Measurements from ENCODE around the gene ADM.

The ADM gene

DNA sequence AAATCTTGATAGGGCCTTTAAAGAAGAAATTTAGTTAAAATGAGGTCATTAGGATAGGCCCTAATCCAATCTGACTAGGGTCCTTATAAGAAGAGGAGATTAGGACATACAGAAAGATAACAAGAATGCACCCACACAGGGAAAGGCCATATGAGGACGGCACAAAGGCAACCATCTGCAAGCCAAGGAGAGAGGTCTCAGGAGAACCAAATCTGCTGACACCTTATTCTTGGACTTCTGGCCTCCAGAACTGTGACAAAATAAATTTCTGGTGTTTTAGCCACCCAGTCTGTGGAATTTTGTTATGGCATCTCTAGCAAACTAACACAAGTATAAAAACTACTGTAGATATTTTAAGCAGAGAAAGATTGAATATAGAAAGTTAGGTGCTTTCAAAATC is 28.6 kb downstream of the ADM start:
- H3K9me2 ChIP-seq (replicated peaks; ENCODE audit: insufficient read depth, low read length) = no peaks in the 10 kb centered on the region
- no peaks in the 10 kb centered on the region for H3K79me2 ChIP-seq (ENCODE audit: insufficient read depth, low read length)
- no peak overlapping the region for H3K9ac ChIP-seq (ENCODE audit: low read length)

DNA sequence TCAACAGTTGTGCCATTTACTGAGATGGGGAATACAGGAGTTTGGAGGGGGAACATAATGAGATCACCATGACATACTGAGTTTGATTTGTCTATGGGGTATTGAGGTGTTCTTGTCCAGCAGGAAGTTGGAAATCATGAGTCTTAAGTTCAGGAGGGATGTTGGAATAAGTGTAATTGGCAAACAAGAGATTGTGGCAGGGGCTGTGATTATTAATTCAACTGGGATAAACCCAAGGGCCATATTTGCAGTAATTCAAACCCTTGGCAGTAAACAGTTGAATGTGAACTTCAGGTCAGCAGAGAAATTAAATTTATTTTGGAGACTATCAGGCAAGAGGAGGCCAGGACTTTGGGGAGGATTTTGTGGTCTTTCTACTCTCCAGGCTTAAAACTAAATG is 33.4 kb downstream of the ADM start:
- H3K36me3 ChIP-seq (ENCODE audit: low read length) = no peaks in the 10 kb centered on the region
- no peak overlapping the region for H3K4me3 ChIP-seq (ENCODE audit: insufficient read depth, low read length, poor library complexity, severe bottlenecking)
- no peak overlapping the region for H3K9ac ChIP-seq (ENCODE audit: low read length)
- no peaks in the 10 kb centered on the region for H3K9me2 ChIP-seq (replicated peaks; ENCODE audit: insufficient read depth, low read length)
- H2AFZ ChIP-seq (ENCODE audit: low read depth, low read length, severe bottlenecking) = no peak overlapping the region
- no peak overlapping the region for H3K27ac ChIP-seq (ENCODE audit: low read depth, low read length)
- TF ChIP-seq, protein P1, sequence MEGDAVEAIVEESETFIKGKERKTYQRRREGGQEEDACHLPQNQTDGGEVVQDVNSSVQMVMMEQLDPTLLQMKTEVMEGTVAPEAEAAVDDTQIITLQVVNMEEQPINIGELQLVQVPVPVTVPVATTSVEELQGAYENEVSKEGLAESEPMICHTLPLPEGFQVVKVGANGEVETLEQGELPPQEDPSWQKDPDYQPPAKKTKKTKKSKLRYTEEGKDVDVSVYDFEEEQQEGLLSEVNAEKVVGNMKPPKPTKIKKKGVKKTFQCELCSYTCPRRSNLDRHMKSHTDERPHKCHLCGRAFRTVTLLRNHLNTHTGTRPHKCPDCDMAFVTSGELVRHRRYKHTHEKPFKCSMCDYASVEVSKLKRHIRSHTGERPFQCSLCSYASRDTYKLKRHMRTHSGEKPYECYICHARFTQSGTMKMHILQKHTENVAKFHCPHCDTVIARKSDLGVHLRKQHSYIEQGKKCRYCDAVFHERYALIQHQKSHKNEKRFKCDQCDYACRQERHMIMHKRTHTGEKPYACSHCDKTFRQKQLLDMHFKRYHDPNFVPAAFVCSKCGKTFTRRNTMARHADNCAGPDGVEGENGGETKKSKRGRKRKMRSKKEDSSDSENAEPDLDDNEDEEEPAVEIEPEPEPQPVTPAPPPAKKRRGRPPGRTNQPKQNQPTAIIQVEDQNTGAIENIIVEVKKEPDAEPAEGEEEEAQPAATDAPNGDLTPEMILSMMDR (IDR thresholded peaks at IDR 0.05; ENCODE audit: insufficient read depth, low read length, poor library complexity, severe bottlenecking) = no peak
- TF ChIP-seq EZH2phosphoT487 (conservative IDR thresholded peaks at IDR 0.05; ENCODE audit: low read length) = no peak
- no peaks in the 10 kb centered on the region for H3K9me3 ChIP-seq (ENCODE audit: insufficient read depth, low read length)
- no peaks in the 10 kb centered on the region for H3K79me2 ChIP-seq (ENCODE audit: insufficient read depth, low read length)
- no peak overlapping the region for H3K4me2 ChIP-seq (ENCODE audit: low read depth, low read length, poor library complexity, severe bottlenecking)
- H3F3A ChIP-seq (ENCODE audit: insufficient read depth) = no peaks in the 10 kb centered on the region
- no peaks in the 10 kb centered on the region for H4K20me1 ChIP-seq (ENCODE audit: low read depth, low read length)
- H3K27me3 ChIP-seq (ENCODE audit: low read length) = no peaks in the 10 kb centered on the region

More for the DNA sequence above, 28.6 kb downstream of the ADM start:
- no peaks in the 10 kb centered on the region for H3K27me3 ChIP-seq (ENCODE audit: low read length)
- no peak overlapping the region for H3K4me2 ChIP-seq (ENCODE audit: low read depth, low read length, poor library complexity, severe bottlenecking)
- no peaks in the 10 kb centered on the region for H3F3A ChIP-seq (ENCODE audit: insufficient read depth)
- H3K4me3 ChIP-seq (ENCODE audit: insufficient read depth, low read length, poor library complexity, severe bottlenecking) = no peak overlapping the region
- H4K20me1 ChIP-seq (ENCODE audit: low read depth, low read length) = no peaks in the 10 kb centered on the region
- no peaks in the 10 kb centered on the region for H3K36me3 ChIP-seq (ENCODE audit: low read length)
- H3K27ac ChIP-seq (ENCODE audit: low read depth, low read length) = no peak overlapping the region
- H2AFZ ChIP-seq (ENCODE audit: low read depth, low read length, severe bottlenecking) = no peak overlapping the region
- H3K9me3 ChIP-seq (ENCODE audit: insufficient read depth, low read length) = no peaks in the 10 kb centered on the region
- TF ChIP-seq, protein P1 (IDR thresholded peaks at IDR 0.05; ENCODE audit: insufficient read depth, low read length, poor library complexity, severe bottlenecking) = no peak
- no peak for TF ChIP-seq EZH2phosphoT487 (conservative IDR thresholded peaks at IDR 0.05; ENCODE audit: low read length)

DNA sequence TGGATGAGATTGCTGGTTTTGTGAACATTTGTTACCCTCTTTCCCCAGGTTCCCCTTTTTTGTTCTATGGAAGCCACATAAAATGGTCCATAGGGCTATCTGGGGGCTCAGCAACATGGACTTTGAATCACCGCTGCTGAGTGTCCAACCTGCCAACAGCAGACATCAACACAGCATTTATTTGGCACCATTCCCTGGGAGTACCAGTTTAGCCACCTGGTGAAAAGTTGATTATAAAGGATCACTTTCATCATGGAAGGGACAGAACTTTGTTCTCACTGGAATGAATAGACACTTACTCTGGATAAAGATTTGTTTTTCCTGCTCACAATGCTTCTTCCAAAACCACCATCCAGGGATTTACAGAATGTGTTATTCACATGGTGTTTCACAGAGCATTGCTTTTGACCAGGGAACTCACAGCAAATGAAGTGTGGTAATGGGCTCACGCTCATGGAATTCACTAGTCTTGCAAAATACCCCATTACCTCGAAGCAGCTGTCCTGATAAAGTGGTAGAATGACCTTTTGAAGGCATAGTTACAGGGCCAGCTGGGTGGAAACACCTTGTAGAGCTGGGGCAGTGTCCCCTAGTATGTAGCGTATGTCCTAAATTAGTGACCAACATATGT is 43.9 kb downstream of the ADM start:
- H3K4me3 ChIP-seq (ENCODE audit: insufficient read depth, low read length, poor library complexity, severe bottlenecking) = no peak overlapping the region
- no peaks in the 10 kb centered on the region for H3K9me2 ChIP-seq (replicated peaks; ENCODE audit: insufficient read depth, low read length)
- no peak overlapping the region for H3K4me2 ChIP-seq (ENCODE audit: low read depth, low read length, poor library complexity, severe bottlenecking)
- no peaks in the 10 kb centered on the region for H3K79me2 ChIP-seq (ENCODE audit: insufficient read depth, low read length)
- no peaks in the 10 kb centered on the region for H3K27me3 ChIP-seq (ENCODE audit: low read length)
- no peak overlapping the region for H2AFZ ChIP-seq (ENCODE audit: low read depth, low read length, severe bottlenecking)
- no peaks in the 10 kb centered on the region for H3F3A ChIP-seq (ENCODE audit: insufficient read depth)
- no peaks in the 10 kb centered on the region for H3K9me3 ChIP-seq (ENCODE audit: insufficient read depth, low read length)
- no peak overlapping the region for H3K27ac ChIP-seq (ENCODE audit: low read depth, low read length)
- TF ChIP-seq, protein P1 (IDR thresholded peaks at IDR 0.05; ENCODE audit: insufficient read depth, low read length, poor library complexity, severe bottlenecking) = no peak
- no peak for TF ChIP-seq EZH2phosphoT487 (conservative IDR thresholded peaks at IDR 0.05; ENCODE audit: low read length)
- H3K9ac ChIP-seq (ENCODE audit: low read length) = no peak overlapping the region
- no peaks in the 10 kb centered on the region for H3K36me3 ChIP-seq (ENCODE audit: low read length)
- H4K20me1 ChIP-seq (ENCODE audit: low read depth, low read length) = no peaks in the 10 kb centered on the region

Data from SU-DHL-6 (cell line).